Loucy (cell line): ENCODE measurements around the gene TSPAN32.

Experiments used
- EZH2phosphoT487 ChIP-seq: fragments of 200-600 bp; IDR thresholded peaks from 2 replicates; pipeline ENCODE4 v1.6.1; 2018; ENCODE audit warnings: antibody characterized with exemption, mild to moderate bottlenecking, moderate library complexity, borderline replicate concordance
- TF ChIP-seq, protein P1 (sequence below): fragments of 200-600 bp; sonication (generic); conservative IDR thresholded peaks from 2 replicates; pipeline ENCODE4 v1.5.1; 2014; ENCODE audit warnings: mild to moderate bottlenecking, antibody characterized with exemption, low read length

GRCh38 chr11:2277933-2278523, 23.8 kb upstream of the TSPAN32 start:
- TF ChIP-seq, protein P1, sequence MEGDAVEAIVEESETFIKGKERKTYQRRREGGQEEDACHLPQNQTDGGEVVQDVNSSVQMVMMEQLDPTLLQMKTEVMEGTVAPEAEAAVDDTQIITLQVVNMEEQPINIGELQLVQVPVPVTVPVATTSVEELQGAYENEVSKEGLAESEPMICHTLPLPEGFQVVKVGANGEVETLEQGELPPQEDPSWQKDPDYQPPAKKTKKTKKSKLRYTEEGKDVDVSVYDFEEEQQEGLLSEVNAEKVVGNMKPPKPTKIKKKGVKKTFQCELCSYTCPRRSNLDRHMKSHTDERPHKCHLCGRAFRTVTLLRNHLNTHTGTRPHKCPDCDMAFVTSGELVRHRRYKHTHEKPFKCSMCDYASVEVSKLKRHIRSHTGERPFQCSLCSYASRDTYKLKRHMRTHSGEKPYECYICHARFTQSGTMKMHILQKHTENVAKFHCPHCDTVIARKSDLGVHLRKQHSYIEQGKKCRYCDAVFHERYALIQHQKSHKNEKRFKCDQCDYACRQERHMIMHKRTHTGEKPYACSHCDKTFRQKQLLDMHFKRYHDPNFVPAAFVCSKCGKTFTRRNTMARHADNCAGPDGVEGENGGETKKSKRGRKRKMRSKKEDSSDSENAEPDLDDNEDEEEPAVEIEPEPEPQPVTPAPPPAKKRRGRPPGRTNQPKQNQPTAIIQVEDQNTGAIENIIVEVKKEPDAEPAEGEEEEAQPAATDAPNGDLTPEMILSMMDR = no peak
- no peak for TF ChIP-seq EZH2phosphoT487
